Measurements from ENCODE around the gene GLG1. TPM values are rescaled to one million over a fixed set of nuclear protein-coding genes. Genes with fewer than 3 reads are reported as not detected.

The GLG1 gene
- total RNA-seq, 1 experiment from 2014 or later, result 487 TPM

GRCh38 chr16:74626741-74627416 is 20.0 kb upstream of the GLG1 start:
- Histone ChIP-seq H3K4me1 (ENCODE audit: insufficient read depth, low read length, poor library complexity, severe bottlenecking) (peaks cover 16% of the 10 kb centered on the region), H3K27me3 (replicated peaks; ENCODE audit: insufficient read depth, low read depth, low read length, poor library complexity) (no peaks in the 10 kb centered on the region), H3K36me3 (ENCODE audit: insufficient read depth, low read length, poor library complexity, severe bottlenecking) (peaks cover 100% of the 10 kb centered on the region), H3K27ac (ENCODE audit: low read depth, low read length, poor library complexity, severe bottlenecking) (peak overlapping the region; percentile 38), H3K9me3 (ENCODE audit: low read depth, low read length, poor library complexity, severe bottlenecking) (no peaks in the 10 kb centered on the region), H3K4me3 (ENCODE audit: low read depth, low read length, poor library complexity, severe bottlenecking) (no peak overlapping the region)
- CTCF ChIA-PET, result no interaction called here
- no peak for TF ChIP-seq CTCF (conservative IDR thresholded peaks at IDR 0.05; ENCODE audit: low read depth, low read length)
- TF ChIP-seq EZH2 (IDR thresholded peaks at IDR 0.05; ENCODE audit: borderline replicate concordance, low read depth, low read length, poor library complexity, severe bottlenecking), result no peak
- BruUV-seq (replicated peaks), result no TSS peak
- DNase-seq (ENCODE audit: low spot score), result no peak
- intact Hi-C loops (cut with micrococcal nuclease; ENCODE audit: unreplicated experiment), result no loop called here
- POLR2A ChIA-PET (ENCODE audit: low non-redundant PET), result no interaction called here

- TF ChIP-seq CTCF (conservative IDR thresholded peaks at IDR 0.05; ENCODE audit: low read depth, low read length) (no peak), EZH2 (IDR thresholded peaks at IDR 0.05; ENCODE audit: borderline replicate concordance, low read depth, low read length, poor library complexity, severe bottlenecking) (no peak)
- no peak overlapping the region for H3K4me3 ChIP-seq (ENCODE audit: low read depth, low read length, poor library complexity, severe bottlenecking)
- intact Hi-C loops (cut with micrococcal nuclease; ENCODE audit: unreplicated experiment), result no loop called here
- ChIA-PET CTCF (no interaction called here), POLR2A (ENCODE audit: low non-redundant PET) (interaction anchor here (1.2 kb wide), 1 partner anchor 42 kb away, joined by 6 read pairs; no protein-coding TSS in a partner anchor)
- DNase-seq (ENCODE audit: low spot score), result no peak
- H3K27ac ChIP-seq (ENCODE audit: low read depth, low read length, poor library complexity, severe bottlenecking), result peak overlapping the region; percentile 73
- H3K36me3 ChIP-seq (ENCODE audit: insufficient read depth, low read length, poor library complexity, severe bottlenecking), result peaks cover 98% of the 10 kb centered on the region
- peaks cover 18% of the 10 kb centered on the region for H3K4me1 ChIP-seq (ENCODE audit: insufficient read depth, low read length, poor library complexity, severe bottlenecking)
- H3K9me3 ChIP-seq (ENCODE audit: low read depth, low read length, poor library complexity, severe bottlenecking), result no peaks in the 10 kb centered on the region
- BruUV-seq (replicated peaks), result no TSS peak
- H3K27me3 ChIP-seq (replicated peaks; ENCODE audit: insufficient read depth, low read depth, low read length, poor library complexity), result no peaks in the 10 kb centered on the region
These were observed 18.8 kb upstream of the GLG1 start for GRCh38 chr16:74625500-74626350.

GRCh38 chr16:74623839-74624235 is 16.9 kb upstream of the GLG1 start:
- intact Hi-C loops (cut with micrococcal nuclease; ENCODE audit: unreplicated experiment), result loop anchor here (5.0 kb wide), 1 partner anchor 82 kb away; no protein-coding TSS in a partner anchor
- H3K27ac ChIP-seq (ENCODE audit: low read depth, low read length, poor library complexity, severe bottlenecking), result peak overlapping the region; percentile 73
- TF ChIP-seq EZH2 (IDR thresholded peaks at IDR 0.05; ENCODE audit: borderline replicate concordance, low read depth, low read length, poor library complexity, severe bottlenecking) (no peak), CTCF (conservative IDR thresholded peaks at IDR 0.05; ENCODE audit: low read depth, low read length) (no peak)
- peaks cover 18% of the 10 kb centered on the region for H3K4me1 ChIP-seq (ENCODE audit: insufficient read depth, low read length, poor library complexity, severe bottlenecking)
- no TSS peak for BruUV-seq (replicated peaks)
- DNase-seq (ENCODE audit: low spot score), result no peak
- ChIA-PET CTCF (no interaction called here), POLR2A (ENCODE audit: low non-redundant PET) (no interaction called here)
- H3K36me3 ChIP-seq (ENCODE audit: insufficient read depth, low read length, poor library complexity, severe bottlenecking), result peaks cover 84% of the 10 kb centered on the region
- no peaks in the 10 kb centered on the region for H3K27me3 ChIP-seq (replicated peaks; ENCODE audit: insufficient read depth, low read depth, low read length, poor library complexity)
- no peaks in the 10 kb centered on the region for H3K9me3 ChIP-seq (ENCODE audit: low read depth, low read length, poor library complexity, severe bottlenecking)
- no peak overlapping the region for H3K4me3 ChIP-seq (ENCODE audit: low read depth, low read length, poor library complexity, severe bottlenecking)

Measured in A673 (cell line).